ENCODE measurements around the gene OLFM1. TPM values are rescaled to one million over a fixed set of nuclear protein-coding genes. Genes with fewer than 3 reads are reported as not detected.

OLFM1 gene
- total and polyA plus RNA-seq, 2 of the 4 experiments (the other 2 are of a cell fraction), result 0.36 to 0.38 TPM

DNA sequence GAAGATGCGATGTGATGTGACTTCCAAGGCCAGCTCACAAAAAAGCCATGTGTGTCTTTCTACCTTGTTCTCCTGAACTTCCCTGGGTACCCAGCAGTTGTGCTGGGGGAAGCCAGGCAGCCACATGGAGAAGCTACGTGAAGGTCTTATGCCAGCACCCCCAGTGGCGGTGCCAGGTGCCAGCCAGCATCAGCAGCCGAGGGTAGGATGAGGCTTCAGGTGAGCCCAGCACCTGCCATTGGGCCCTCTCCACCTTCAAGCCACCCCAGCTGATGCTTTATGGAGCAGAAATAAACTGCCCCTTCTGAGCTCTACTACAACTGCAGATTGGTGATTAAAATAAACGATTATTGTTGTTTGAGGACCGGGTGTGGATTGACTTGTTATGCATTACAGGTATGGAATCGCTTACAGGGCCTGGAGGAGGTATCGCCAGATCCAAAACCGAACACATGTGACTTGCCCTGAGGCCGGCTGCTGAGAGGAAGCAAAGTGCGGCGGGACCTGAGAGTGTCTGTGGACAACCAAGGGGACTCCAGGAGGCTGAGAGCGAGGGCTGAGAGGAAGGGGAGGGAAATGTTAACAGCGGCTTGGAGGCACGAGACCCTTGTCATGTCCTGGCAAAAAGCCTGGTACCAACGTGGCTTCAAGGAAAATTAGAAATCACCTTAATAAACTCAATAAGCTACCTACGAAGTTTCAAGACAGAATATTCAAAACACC, 36.0 kb upstream of the OLFM1 start:
- dilution Hi-C loops (cut with HindIII; ENCODE audit: low sequenced_read_pairs, unreplicated experiment), result no loop called here
- POLR2A ChIA-PET (ENCODE audit: unreplicated experiment), result no interaction called here

More for the DNA sequence above, 36.0 kb upstream of the OLFM1 start:
- no peak overlapping the region for H2BK5ac ChIP-seq (ENCODE audit: low read depth, low read length, poor library complexity, severe bottlenecking)
- H3K4me3 ChIP-seq (ENCODE audit: insufficient read depth, low read depth, low read length), result no peak overlapping the region
- no peak overlapping the region for H2BK120ac ChIP-seq (ENCODE audit: low read depth, low read length)
- no peak overlapping the region for H3K14ac ChIP-seq (replicated peaks; ENCODE audit: low read depth, low read length)
- intact Hi-C loops (cut with micrococcal nuclease), result no loop called here
- H2AFZ ChIP-seq (replicated peaks; ENCODE audit: low read length, poor library complexity), result peak overlapping the region; percentile 21
- H3K36me3 ChIP-seq (ENCODE audit: control insufficient read depth, insufficient read depth, low read length), result no peaks in the 10 kb centered on the region
- H3K4me1 ChIP-seq (ENCODE audit: control insufficient read depth, insufficient read depth, low read length), result no peaks in the 10 kb centered on the region
- H3K27me3 ChIP-seq (ENCODE audit: control insufficient read depth, insufficient read depth, low read length), result no peaks in the 10 kb centered on the region; the same call in 1 of the 2 replicates
- WGBS, 2 experiments (ENCODE audit: extremely low coverage in 2 of 2, insufficient read length in 1 of 2), result 75% methylated on average over 8 of the region's 17 CpGs; no CpG with 5 or more reads in 1 of the 2 experiments
- no peak overlapping the region for H4K8ac ChIP-seq (ENCODE audit: low read depth in 2 of 2, low read length in 2 of 2)
- H3K18ac ChIP-seq (ENCODE audit: low read depth, low read length), result no peak overlapping the region
- H3K4ac ChIP-seq (ENCODE audit: low read depth, low read length), result no peak overlapping the region
- no peak overlapping the region for H4K91ac ChIP-seq (ENCODE audit: insufficient read depth, low read depth, low read length)
- no peak overlapping the region for H3K56ac ChIP-seq (ENCODE audit: extremely low read depth, insufficient read depth, low read length)
- no peak for DNase-seq
- no peaks in the 10 kb centered on the region for H3K9me1 ChIP-seq (ENCODE audit: insufficient read depth, low read length)
- CTCF ChIA-PET, result no interaction called here
- no peak overlapping the region for H4K5ac ChIP-seq (ENCODE audit: low read depth, low read length)
- H2BK15ac ChIP-seq (ENCODE audit: low read depth, low read length), result no peak overlapping the region
- BruUV-seq (replicated peaks), result no TSS peak
- H4K20me1 ChIP-seq (ENCODE audit: insufficient read depth, low read length), result no peaks in the 10 kb centered on the region
- no peaks in the 10 kb centered on the region; the same call in 1 of the 2 replicates for H3K9me3 ChIP-seq (ENCODE audit: control insufficient read depth, insufficient read depth, low read length)
- TF ChIP-seq NFE2L2 (IDR thresholded peaks at IDR 0.05; ENCODE audit: low read depth, low read length) (no peak), MAFK (IDR thresholded peaks at IDR 0.05; ENCODE audit: low read depth, low read length) (no peak), RAD21 (IDR thresholded peaks at IDR 0.05; ENCODE audit: low read length) (no peak)
- no peak overlapping the region for H3K27ac ChIP-seq (ENCODE audit: insufficient read depth, low read length)
- no peak overlapping the region for H2AK5ac ChIP-seq (ENCODE audit: low read depth, low read length)
- H3K79me1 ChIP-seq (ENCODE audit: low read depth in 1 of 2, low read length in 2 of 2), result no peaks in the 10 kb centered on the region
- H3K23ac ChIP-seq (ENCODE audit: low read depth, low read length), result no peak overlapping the region
- ATAC-seq (ENCODE audit: low read depth), result no peak
- H2AK9ac ChIP-seq (replicated peaks; ENCODE audit: low read depth, low read length, poor library complexity), result no peak overlapping the region
- in situ Hi-C loops (cut with MboI; ENCODE audit: low sequenced_read_pairs), result no loop called here
- H2BK20ac ChIP-seq (ENCODE audit: low read depth, low read length), result no peak overlapping the region
- H3K9ac ChIP-seq (ENCODE audit: low read depth, low read length), result no peak overlapping the region
- no peak overlapping the region for H3K4me2 ChIP-seq (ENCODE audit: low read depth, low read length)

Measured in IMR-90 (cell line).